Measurements from ENCODE around the gene ZNF443.
"Not testable (repeated sequence)": the region's sequence is repeated elsewhere in the genome, so short reads cannot be mapped to it uniquely, and the experiment has no call there.

The ZNF443 gene

GRCh38 chr19:12440541-12441316 lies at the start of gene ZNF443:
TSS of gene ZNF443 (minus strand) at chr19:12441021. CDS start at chr19:12440914, 107 bp downstream.
- peak; percentile 97 to 99 for DNase-seq (ENCODE audit: low read depth in 1 of 2, low spot score in 1 of 2)

GRCh38 chr19:12486265-12486783 lies 45.5 kb upstream of the ZNF443 start:
- not testable (repeated sequence) for DNase-seq (ENCODE audit: low read depth in 1 of 2, low spot score in 1 of 2)

GRCh38 chr19:12485571-12485970 lies 44.8 kb upstream of the ZNF443 start:
- DNase-seq (ENCODE audit: low read depth in 1 of 2, low spot score in 1 of 2): no peak

- no peak for DNase-seq (ENCODE audit: low read depth in 1 of 2, low spot score in 1 of 2)
Observed at GRCh38 chr19:12485052-12485416, 44.2 kb upstream of the ZNF443 start.

GRCh38 chr19:12484371-12485051 lies 43.7 kb upstream of the ZNF443 start, which contains the start of gene ZNF709:
TSS of gene ZNF709 (minus strand) at chr19:12484816. CDS start at chr19:12484657, 159 bp downstream.
- peak; percentile 74 to 87 for DNase-seq (ENCODE audit: low read depth in 1 of 2, low spot score in 1 of 2)

- no peak for DNase-seq (ENCODE audit: low read depth in 1 of 2, low spot score in 1 of 2)
Observed at GRCh38 chr19:12484011-12484370, 43.2 kb upstream of the ZNF443 start.

GRCh38 chr19:12482509-12482886 lies 41.7 kb upstream of the ZNF443 start:
- DNase-seq (ENCODE audit: low read depth in 1 of 2, low spot score in 1 of 2): no peak

- no peak for DNase-seq (ENCODE audit: low read depth in 1 of 2, low spot score in 1 of 2)
Observed at GRCh38 chr19:12481781-12482508, 41.1 kb upstream of the ZNF443 start.

GRCh38 chr19:12478234-12478941 lies 37.6 kb upstream of the ZNF443 start:
- DNase-seq (ENCODE audit: low read depth in 1 of 2, low spot score in 1 of 2): no peak

GRCh38 chr19:12467651-12468050 lies 26.8 kb upstream of the ZNF443 start:
- DNase-seq (ENCODE audit: low read depth in 1 of 2, low spot score in 1 of 2): not testable (repeated sequence)

- DNase-seq (ENCODE audit: low read depth in 1 of 2, low spot score in 1 of 2): no peak
Observed at GRCh38 chr19:12465211-12465610, 24.4 kb upstream of the ZNF443 start.

GRCh38 chr19:12464769-12465168 lies 23.9 kb upstream of the ZNF443 start:
- DNase-seq (ENCODE audit: low read depth in 1 of 2, low spot score in 1 of 2): no peak

- DNase-seq (ENCODE audit: low read depth in 1 of 2, low spot score in 1 of 2): not testable (repeated sequence)
Observed at GRCh38 chr19:12464139-12464538, 23.3 kb upstream of the ZNF443 start.

GRCh38 chr19:12453495-12453894 lies 12.7 kb upstream of the ZNF443 start:
- no peak for DNase-seq (ENCODE audit: low read depth in 1 of 2, low spot score in 1 of 2)

- DNase-seq (ENCODE audit: low read depth in 1 of 2, low spot score in 1 of 2): no peak
Observed at GRCh38 chr19:12450844-12451243, 10.0 kb upstream of the ZNF443 start.

- DNase-seq (ENCODE audit: low read depth in 1 of 2, low spot score in 1 of 2): no peak
Observed at GRCh38 chr19:12448808-12449207, 8.0 kb upstream of the ZNF443 start.

- DNase-seq (ENCODE audit: low read depth in 1 of 2, low spot score in 1 of 2): peak; percentile 16 to 20
Observed at GRCh38 chr19:12439686-12440540, 908 bp downstream of the ZNF443 start.

GRCh38 chr19:12430726-12431299 lies 10.0 kb downstream of the ZNF443 start:
- not testable (repeated sequence) for DNase-seq (ENCODE audit: low read depth in 1 of 2, low spot score in 1 of 2)

GRCh38 chr19:12425888-12426274 lies 14.9 kb downstream of the ZNF443 start:
- DNase-seq (ENCODE audit: low read depth in 1 of 2, low spot score in 1 of 2): no peak

Measured in activated CD4-positive, alpha-beta T cell treated with anti-CD3 and anti-CD28 coated beads, Interleukin-2, amount 50 U/mL, for 24 hours (primary cell).